Stromal cell of bone marrow (primary cell): Measurements from ENCODE around the gene DENND1B.

Source experiments
- DNase-seq: peaks from one replicate; pipeline ENCODE4 v3.0.0-alpha.2; 2012; ENCODE audit warnings: low read depth

DENND1B gene

GRCh38 chr1:197466813-197467212, 308.5 kb downstream of the DENND1B start:
- no peak for DNase-seq

- DNase-seq: no peak
Measured at GRCh38 chr1:197465528-197466327, 309.6 kb downstream of the DENND1B start.

- DNase-seq: peak; percentile 70
Measured at GRCh38 chr1:197464044-197464443, 311.2 kb downstream of the DENND1B start.

- no peak for DNase-seq
Measured at GRCh38 chr1:197463142-197463541, 312.1 kb downstream of the DENND1B start.

GRCh38 chr1:197462539-197462938, 312.7 kb downstream of the DENND1B start:
- DNase-seq: no peak
